GM12878 (cell line): ENCODE measurements around the gene TRIM37. TPM values are rescaled to one million over a fixed set of nuclear protein-coding genes. Genes with fewer than 3 reads are reported as not detected.

Experiments used
- ATAC-seq: fragments of 200-7000 bp; cut with Tn5 transposase; 3 replicates; pipeline ENCODE4 v1.9.1; 2020; ENCODE audit warnings: mild to moderate bottlenecking, moderate library complexity
- BruUV-seq: library from RNA; stranded (reverse); fragments of 400-500 nt; replicated peaks from 2 replicates; lab custom pipeline; 2021; lab: Mats Ljungman, UMichigan
- CTCF ChIA-PET: fragments of 300-600 bp; sonication (Branson Sonifier 250); formaldehyde crosslinking; extraction: SDS; loops from one replicate; lab custom pipeline; 2021; ENCODE audit warnings: inconsistent platforms; lab: Yijun Ruan, JAX
- POLR2A ChIA-PET: fragments of 350-600 bp; formaldehyde crosslinking; extraction: SDS; loops from one replicate; lab custom pipeline; 2021; ENCODE audit warnings: inconsistent platforms; lab: Charles Lee
- RAD21 ChIA-PET: fragments of 300-600 bp; sonication (Branson Sonifier 250); formaldehyde crosslinking; loops from one replicate; lab custom pipeline; 2023; ENCODE audit warnings: antibody characterized with exemption; ENCODE audit not compliant: unreplicated experiment; lab: Charles Lee
- SMC1A ChIA-PET: fragments of 300-600 bp; sonication (Branson Sonifier 250); formaldehyde crosslinking; loops from one replicate; lab custom pipeline; 2023; ENCODE audit not compliant: unreplicated experiment, uncharacterized antibody; lab: Charles Lee
- DNase-seq: peaks from one replicate; pipeline ENCODE4 v3.0.0-alpha.2; 2011; ENCODE audit warnings: low read depth, low spot score
- FAIRE-seq: peaks from 3 replicates; lab custom pipeline; 2011; peaks lifted over from hg19 to GRCh38; lab: Jason Lieb, UNC
- H2AFZ ChIP-seq: 2 replicates; pipeline ENCODE4 v1.6.0; 2011; ENCODE audit warnings: low read depth, low read length, control low read depth; ENCODE audit not compliant: control insufficient read depth
- H3K27ac ChIP-seq: 2 replicates; pipeline ENCODE4 v1.5.1; 2011; ENCODE audit warnings: control low read depth; ENCODE audit not compliant: control insufficient read depth, insufficient read depth
- H3K27me3 ChIP-seq, 2 experiments: replicated peaks in 1 of 2; 2 replicates each; pipeline versions ENCODE4 v1.6.0 to v1.6.1; 2011; ENCODE audit warnings: low read length in 1 of 2; ENCODE audit not compliant: control insufficient read depth in 2 of 2, insufficient read depth in 2 of 2
- H3K36me3 ChIP-seq, 2 experiments: 2 replicates each; pipeline ENCODE4 v1.5.1; 2011; ENCODE audit warnings: low read length in 1 of 2; ENCODE audit not compliant: control insufficient read depth in 2 of 2, insufficient read depth in 2 of 2
- H3K4me1 ChIP-seq: 2 replicates; pipeline ENCODE4 v1.6.1; 2011; ENCODE audit warnings: mild to moderate bottlenecking, low read length, moderate library complexity, mixed read lengths; ENCODE audit not compliant: control insufficient read depth, insufficient read depth
- H3K4me2 ChIP-seq: 2 replicates; pipeline ENCODE4 v1.6.0; 2011; ENCODE audit warnings: control low read depth; ENCODE audit not compliant: control insufficient read depth, insufficient read depth
- H3K4me3 ChIP-seq: fragments of 200-600 bp; sonication (generic); 2 replicates; pipeline ENCODE4 v1.5.1; 2016
- H3K79me2 ChIP-seq: 2 replicates; pipeline ENCODE4 v1.6.0; 2011; ENCODE audit warnings: low read length; ENCODE audit not compliant: control insufficient read depth, insufficient read depth
- H3K9ac ChIP-seq: 2 replicates; pipeline ENCODE4 v1.8.0; 2011; ENCODE audit warnings: low read length, control low read depth, mixed read lengths; ENCODE audit not compliant: control insufficient read depth, insufficient read depth
- H3K9me3 ChIP-seq: replicated peaks from 3 replicates; pipeline ENCODE4 v1.5.1; 2011; ENCODE audit warnings: mild to moderate bottlenecking, low read length; ENCODE audit not compliant: control insufficient read depth, insufficient read depth
- H4K20me1 ChIP-seq: 2 replicates; pipeline ENCODE4 v1.6.0; 2011; ENCODE audit not compliant: control insufficient read depth, insufficient read depth
- CUX1 ChIP-seq: IDR thresholded peaks from 2 replicates; pipeline ENCODE4 v1.6.1; 2012; ENCODE audit warnings: improper control_type of control experiment, low read depth, low read length; ENCODE audit not compliant: insufficient replicate concordance
- EED ChIP-seq: sonication (generic); IDR thresholded peaks from 2 replicates; pipeline ENCODE4 v1.6.1; 2016; ENCODE audit warnings: antibody characterized with exemption, low read depth
- GATAD2B ChIP-seq: fragments of 450-650 bp; conservative IDR thresholded peaks from 2 replicates; pipeline ENCODE4 v1.6.1; 2017; ENCODE audit warnings: low read depth, mild to moderate bottlenecking, moderate library complexity
- KDM1A ChIP-seq: fragments of 200-600 bp; sonication (generic); IDR thresholded peaks from 2 replicates; pipeline ENCODE4 v1.6.1; 2016; ENCODE audit warnings: borderline replicate concordance
- POLR2A ChIP-seq: IDR thresholded peaks from 2 replicates; pipeline ENCODE4 v1.6.1; 2011; ENCODE audit warnings: low read depth, mild to moderate bottlenecking, low read length
- POLR2AphosphoS2 ChIP-seq: IDR thresholded peaks from 2 replicates; pipeline ENCODE4 v1.6.1; 2011; ENCODE audit warnings: low read depth, mild to moderate bottlenecking, low read length, improper control_type of control experiment, moderate library complexity
- RFX5 ChIP-seq: IDR thresholded peaks from 2 replicates; pipeline ENCODE4 v1.6.1; 2011; ENCODE audit warnings: low read depth, low read length, improper control_type of control experiment
- SREBF2 ChIP-seq: IDR thresholded peaks from 2 replicates; pipeline ENCODE4 v1.6.1; 2012; ENCODE audit warnings: mild to moderate bottlenecking, low read length
- SUZ12 ChIP-seq: fragments of 200-600 bp; sonication (generic); IDR thresholded peaks from one replicate; pipeline ENCODE4 v1.6.1; 2018; ENCODE audit warnings: antibody characterized with exemption, mild to moderate bottlenecking; ENCODE audit not compliant: unreplicated experiment
- TCF7 ChIP-seq: IDR thresholded peaks from 2 replicates; pipeline ENCODE4 v1.6.1; 2014; ENCODE audit warnings: antibody characterized with exemption, borderline replicate concordance
- YBX1 ChIP-seq: fragments of 450-650 bp; IDR thresholded peaks from 2 replicates; pipeline ENCODE4 v1.6.1; 2016; ENCODE audit warnings: antibody characterized with exemption
- ZBTB33 ChIP-seq: fragments of 450-650 bp; IDR thresholded peaks from 2 replicates; pipeline ENCODE4 v1.6.1; 2017; ENCODE audit warnings: mild to moderate bottlenecking
- ZNF217 ChIP-seq: fragments of 450-650 bp; IDR thresholded peaks from 2 replicates; pipeline ENCODE4 v1.6.1; 2017; ENCODE audit warnings: antibody characterized with exemption, mild to moderate bottlenecking
- WGBS: methylation state at CpG from one replicate; pipeline ENCODE4 v1.1.6; 2016; ENCODE audit warnings: low lambda C conversion rate; ENCODE audit not compliant: insufficient replicate concordance, insufficient coverage; ENCODE audit errors: missing lambda C conversion rate; 5-methylcytosine and 5-hydroxymethylcytosine counted together
- in situ Hi-C: fragments of 300-500 bp; cut with MboI; formaldehyde crosslinking; loops from 9 replicates; pipeline ENCODE4 v1.14.3; 2018; ENCODE audit warnings: mixed read lengths
- intact Hi-C: fragments of 100-400 bp; cut with micrococcal nuclease; formaldehyde crosslinking; loops from one replicate; pipeline ENCODE4 v1.14.2; 2022; ENCODE audit not compliant: unreplicated experiment
- polyA plus RNA-seq, 11 experiments: library from polyadenylated mRNA; depleted of rRNA in 4 of 11; unstranded in 6 of 11; stranded (reverse) in 5 of 11; fragments of >200 nt; fragmentation: Nextera tagmentation in 4 of 11; fragmentation: Illumina TruSeq in 1 of 11; extraction: Ambion mirVana in 4 of 11; extraction: Trizol in 1 of 11; gene quantifications; 1 replicate in 1 of 11; 2 replicates in 10 of 11; pipeline versions ENCODE4 v1.2.1 to v1.2.3, GENCODE V29; 2011 to 2016; ENCODE audit warnings: inconsistent platforms in 2 of 11, missing spikeins in 2 of 11, low read depth in 1 of 11
- total RNA-seq, 4 experiments: library from RNA; depleted of rRNA in 3 of 4; stranded (reverse); fragments of >200 nt in 3 of 4; fragmentation: Illumina TruSeq in 1 of 4; extraction: Trizol in 1 of 4; gene quantifications; 2 replicates each; pipeline versions ENCODE4 v1.2.1 to v1.2.3, GENCODE V29; 2013 to 2021

TRIM37 gene
- total and polyA plus RNA-seq, 10 of the 15 experiments (the other 5 are each of a cell fraction or from before 2014, with no cell fraction given), result 4.8 to 20.6 (median 18.1) TPM

GRCh38 chr17:59141860-59142259 lies 35.2 kb upstream of the TRIM37 start:
- BruUV-seq, result TSS peak; percentile 66
- no peak for ATAC-seq

GRCh38 chr17:59139939-59140338 lies 33.3 kb upstream of the TRIM37 start:
- Histone ChIP-seq H3K9ac (no peak overlapping the region), H2AFZ (no peak overlapping the region), H3K4me3 (no peak overlapping the region), H3K36me3 (peaks cover 0 to 5% of the 10 kb centered on the region in 2 experiments; a peak in 1 of 4 replicates), H3K9me3 (no peaks in the 10 kb centered on the region), H3K79me2 (peaks cover 38% of the 10 kb centered on the region), H3K4me2 (no peak overlapping the region), H3K27ac (no peak overlapping the region), H3K4me1 (no peaks in the 10 kb centered on the region), H4K20me1 (no peaks in the 10 kb centered on the region), H3K27me3 (no peaks in the 10 kb centered on the region)
- DNase-seq (no peak), ATAC-seq (no peak), FAIRE-seq (no peak)
- ChIA-PET CTCF (interaction anchor here (1.2 kb wide), 1 partner anchor 22 kb away, joined by 7 read pairs; no protein-coding TSS in a partner anchor), POLR2A (interaction anchor here (0.7 kb wide), 1 partner anchor 16 kb away, joined by 4 read pairs; the partner anchor contains the start of gene PRR11), RAD21 (no interaction called here), SMC1A (no interaction called here)
- intact Hi-C loops (no loop called here), in situ Hi-C loops (no loop called here)
- BruUV-seq, result no TSS peak
- 92% methylated on average over 4 of the region's 4 CpGs for WGBS
- no peak for TF ChIP-seq CUX1
- no peak for TF ChIP-seq TCF7
- no peak for TF ChIP-seq EED
- no peak for TF ChIP-seq KDM1A
- TF ChIP-seq ZBTB33, result no peak
- TF ChIP-seq SREBF2, result no peak
- TF ChIP-seq YBX1, result no peak
- TF ChIP-seq POLR2A, result no peak
- no peak for TF ChIP-seq SUZ12
- TF ChIP-seq POLR2AphosphoS2, result no peak
- no peak for TF ChIP-seq RFX5

More at GRCh38 chr17:59141860-59142259, 35.2 kb upstream of the TRIM37 start:
- Histone ChIP-seq H3K79me2 (peaks cover 44% of the 10 kb centered on the region), H3K36me3 (peaks cover 0 to 5% of the 10 kb centered on the region in 2 experiments; a peak in 1 of 4 replicates), H2AFZ (no peak overlapping the region), H3K4me1 (no peaks in the 10 kb centered on the region), H3K4me3 (no peak overlapping the region), H3K9me3 (no peaks in the 10 kb centered on the region), H3K9ac (no peak overlapping the region), H3K27me3 (no peaks in the 10 kb centered on the region), H3K4me2 (no peak overlapping the region), H3K27ac (no peak overlapping the region), H4K20me1 (no peaks in the 10 kb centered on the region)
- TF ChIP-seq GATAD2B, result no peak
- TF ChIP-seq ZNF217, result no peak
- RAD21 ChIA-PET, result no interaction called here
- in situ Hi-C loops (no loop called here), intact Hi-C loops (no loop called here)
- CTCF ChIA-PET, result no interaction called here
- POLR2A ChIA-PET, result no interaction called here
- SMC1A ChIA-PET, result interaction anchor here (1.0 to 2.3 kb wide), 2 partner anchors 10 to 32 kb away, joined by 3 to 10 read pairs; no protein-coding TSS in a partner anchor
- no peak for DNase-seq
- WGBS, result 100% methylated on average over 1 of the region's 1 CpG
- FAIRE-seq, result no peak
